Endothelial cell of hepatic sinusoid (primary cell): ENCODE measurements around the gene DHX34.
"Not testable (repeated sequence)": the region's sequence is repeated elsewhere in the genome, so short reads cannot be mapped to it uniquely, and the experiment has no call there.

ENCODE experiments used
- in situ Hi-C: cut with HindIII; loops from 2 replicates; pipeline ENCODE4 v1.10.0; 2017; ENCODE audit warnings: low sequenced_read_pairs

Gene DHX34

GRCh38 chr19:47358936-47359335 lies 9.8 kb downstream of the DHX34 start:
- in situ Hi-C loops: loop anchor here (10.0 kb wide), 1 partner anchor 54 kb away; the partner anchor contains the start of gene C5AR1

GRCh38 chr19:47362321-47362720 lies 13.2 kb downstream of the DHX34 start:
- in situ Hi-C loops: no loop called here

- in situ Hi-C loops: no loop called here
Observed at GRCh38 chr19:47363758-47364531, 14.8 kb downstream of the DHX34 start.

GRCh38 chr19:47365455-47365854 lies 16.3 kb downstream of the DHX34 start:
- in situ Hi-C loops: not testable (repeated sequence)

- in situ Hi-C loops: no loop called here
Observed at GRCh38 chr19:47370045-47370611, 21.0 kb downstream of the DHX34 start.

GRCh38 chr19:47371261-47371660 lies 22.1 kb downstream of the DHX34 start:
- in situ Hi-C loops: no loop called here

- in situ Hi-C loops: no loop called here
Observed at GRCh38 chr19:47372603-47373002, 23.5 kb downstream of the DHX34 start.

- in situ Hi-C loops: no loop called here
Observed at GRCh38 chr19:47373246-47374240, 24.4 kb downstream of the DHX34 start.

- in situ Hi-C loops: no loop called here
Observed at GRCh38 chr19:47374876-47375693, 26.0 kb downstream of the DHX34 start.

- in situ Hi-C loops: no loop called here
Observed at GRCh38 chr19:47375694-47376588, 26.8 kb downstream of the DHX34 start.

- in situ Hi-C loops: no loop called here
Observed at GRCh38 chr19:47376589-47377144, 27.6 kb downstream of the DHX34 start.

- in situ Hi-C loops: no loop called here
Observed at GRCh38 chr19:47377208-47377701, 28.1 kb downstream of the DHX34 start.

- in situ Hi-C loops: no loop called here
Observed at GRCh38 chr19:47377801-47378200, 28.7 kb downstream of the DHX34 start.

- in situ Hi-C loops: no loop called here
Observed at GRCh38 chr19:47378246-47378645, 29.1 kb downstream of the DHX34 start.

- in situ Hi-C loops: no loop called here
Observed at GRCh38 chr19:47379381-47379938, 30.3 kb downstream of the DHX34 start.

- in situ Hi-C loops: no loop called here
Observed at GRCh38 chr19:47380559-47380958, 31.4 kb downstream of the DHX34 start.

- in situ Hi-C loops: no loop called here
Observed at GRCh38 chr19:47381121-47381520, 32.0 kb downstream of the DHX34 start.

GRCh38 chr19:47381653-47382279 lies 32.7 kb downstream of the DHX34 start:
- in situ Hi-C loops: no loop called here
